ENCODE results near the gene EIF2S1. TPM values are rescaled to one million over a fixed set of nuclear protein-coding genes. Genes with fewer than 3 reads are reported as not detected.
A peak's percentile ranks its signal among the peaks of the same experiment; 100 is the strongest.

The EIF2S1 gene
- total and polyA plus RNA-seq, 2 of the 13 experiments (the other 11 are each of a cell fraction or from before 2014, with no cell fraction given): 49.1 to 246 TPM

DNA sequence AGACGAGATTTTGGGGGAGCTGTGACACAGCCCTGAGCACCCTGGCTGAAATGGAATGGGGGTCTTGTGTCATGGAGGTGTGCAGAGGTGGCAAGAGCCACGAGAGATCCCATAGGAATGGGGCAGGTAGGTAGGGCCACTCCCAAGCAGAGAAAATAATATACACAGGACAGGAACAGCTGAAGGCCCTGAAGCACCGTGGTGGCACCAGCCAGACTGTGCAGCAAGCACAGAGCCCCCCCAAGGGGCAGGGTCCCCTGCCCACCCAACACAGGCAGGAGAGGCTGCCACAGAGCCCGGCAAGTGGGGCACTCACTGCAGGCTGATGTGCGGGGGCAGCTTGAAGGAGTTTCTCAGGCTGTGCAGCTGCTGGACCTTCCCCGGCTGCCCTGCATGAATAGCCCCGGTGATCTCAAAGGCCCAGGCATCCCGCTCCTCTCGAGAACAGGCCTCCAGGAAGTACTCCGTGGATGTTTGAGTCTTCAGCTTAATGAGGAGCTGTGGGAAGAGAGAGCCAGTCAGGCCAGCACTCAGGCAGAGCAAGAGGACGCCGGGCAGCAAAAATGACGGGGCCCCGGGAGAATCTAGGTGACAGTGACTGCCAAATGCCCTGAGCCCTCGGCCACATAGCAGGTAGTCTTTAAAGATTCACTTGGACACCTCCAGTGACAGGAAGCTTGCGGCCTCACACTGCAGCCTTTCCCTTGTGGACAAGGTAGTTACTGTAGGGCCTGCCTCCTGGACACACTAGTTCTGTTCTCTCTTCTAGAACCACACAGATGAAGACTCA is 35.2 kb downstream of the EIF2S1 start:
- H3K4me1 ChIP-seq (ENCODE audit: insufficient read depth, low read length): peaks cover 47% of the 10 kb centered on the region
- peak; percentile 63 for ATAC-seq
- intact Hi-C loops (cut with micrococcal nuclease; ENCODE audit: unreplicated experiment) (no loop called here), in situ Hi-C loops (cut with HindIII; ENCODE audit: extremely low pct_ligation_motif_present, low pct_unique_long_range_greater_than_20kb) (no loop called here)
- no peaks in the 10 kb centered on the region for H3K79me2 ChIP-seq (ENCODE audit: insufficient read depth, low read length)
- no peak overlapping the region for H2AFZ ChIP-seq (ENCODE audit: low read length)
- WGBS (ENCODE audit: low lambda C conversion rate): 53% methylated on average over 10 of the region's 16 CpGs
- no TSS peak for BruUV-seq (replicated peaks)
- no peak overlapping the region for H3K9ac ChIP-seq (ENCODE audit: insufficient read depth, low read depth, low read length)
- ChIA-PET CTCF (ENCODE audit: low intra/inter-chr PET ratio, low total read pairs) (no interaction called here), POLR2A (no interaction called here)
- H3K27ac ChIP-seq (ENCODE audit: extremely low read length, insufficient read depth, low read length): no peak overlapping the region
- peak overlapping the region in 1 of 3 experiments; percentile 3; a peak in 1 of 6 replicates for H3K4me3 ChIP-seq (replicated peaks in 1 of 3; ENCODE audit: insufficient read depth in 1 of 3, low read depth in 2 of 3, low read length in 3 of 3)
- no peak for DNase-seq (ENCODE audit: low spot score)
- H3K9me3 ChIP-seq (ENCODE audit: low read length): no peaks in the 10 kb centered on the region
- no peaks in the 10 kb centered on the region for H3K36me3 ChIP-seq (replicated peaks in 1 of 2; ENCODE audit: control insufficient read depth in 1 of 2, insufficient read depth in 2 of 2, low read length in 2 of 2)
- no peaks in the 10 kb centered on the region; a peak in 2 of 5 replicates for H3K27me3 ChIP-seq (ENCODE audit: control insufficient read depth in 1 of 2, insufficient read depth in 2 of 2, low read length in 2 of 2)
- peak overlapping the region; percentile 21; the same call in 1 of the 2 replicates for H3K4me2 ChIP-seq (ENCODE audit: low read depth, low read length)
- FAIRE-seq: no peak
- TF ChIP-seq, protein P1, sequence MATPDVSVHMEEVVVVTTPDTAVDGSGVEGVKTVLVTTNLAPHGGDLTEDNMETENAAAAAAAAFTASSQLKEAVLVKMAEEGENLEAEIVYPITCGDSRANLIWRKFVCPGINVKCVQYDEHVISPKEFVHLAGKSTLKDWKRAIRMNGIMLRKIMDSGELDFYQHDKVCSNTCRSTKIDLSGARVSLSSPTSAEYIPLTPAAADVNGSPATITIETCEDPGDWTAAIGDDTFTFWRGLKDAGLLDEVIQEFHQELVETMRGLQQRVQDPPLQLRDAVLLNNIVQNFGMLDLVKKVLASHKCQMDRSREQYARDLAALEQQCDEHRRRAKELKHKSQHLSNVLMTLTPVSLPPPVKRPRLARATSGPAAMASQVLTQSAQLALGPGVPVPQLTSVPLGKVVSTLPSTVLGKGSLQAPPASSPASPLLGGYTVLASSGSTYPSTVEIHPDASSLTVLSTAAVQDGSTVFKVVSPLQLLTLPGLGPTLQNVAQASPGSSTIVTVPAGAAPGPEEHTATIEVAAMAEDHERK (CRISPR knock-in tag; IDR thresholded peaks at IDR 0.05; ENCODE audit: low read depth): no peak
- TF ChIP-seq ZNF296 (CRISPR knock-in tag; conservative IDR thresholded peaks at IDR 0.05): no peak
- no peak for TF ChIP-seq HNRNPUL1 (IDR thresholded peaks at IDR 0.05; ENCODE audit: low read depth, low read length)
- no peak for TF ChIP-seq ZNF781 (CRISPR knock-in tag; IDR thresholded peaks at IDR 0.05; ENCODE audit: borderline replicate concordance, not compliant biosample characterization)
- TF ChIP-seq CHCHD3 (CRISPR knock-in tag; IDR thresholded peaks at IDR 0.05): no peak
- TF ChIP-seq, protein P2, sequence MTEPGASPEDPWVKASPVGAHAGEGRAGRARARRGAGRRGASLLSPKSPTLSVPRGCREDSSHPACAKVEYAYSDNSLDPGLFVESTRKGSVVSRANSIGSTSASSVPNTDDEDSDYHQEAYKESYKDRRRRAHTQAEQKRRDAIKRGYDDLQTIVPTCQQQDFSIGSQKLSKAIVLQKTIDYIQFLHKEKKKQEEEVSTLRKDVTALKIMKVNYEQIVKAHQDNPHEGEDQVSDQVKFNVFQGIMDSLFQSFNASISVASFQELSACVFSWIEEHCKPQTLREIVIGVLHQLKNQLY (CRISPR knock-in tag; IDR thresholded peaks at IDR 0.05): no peak
- no peak for TF ChIP-seq ZNF263 (CRISPR knock-in tag; IDR thresholded peaks at IDR 0.05)
- TF ChIP-seq, protein P3, sequence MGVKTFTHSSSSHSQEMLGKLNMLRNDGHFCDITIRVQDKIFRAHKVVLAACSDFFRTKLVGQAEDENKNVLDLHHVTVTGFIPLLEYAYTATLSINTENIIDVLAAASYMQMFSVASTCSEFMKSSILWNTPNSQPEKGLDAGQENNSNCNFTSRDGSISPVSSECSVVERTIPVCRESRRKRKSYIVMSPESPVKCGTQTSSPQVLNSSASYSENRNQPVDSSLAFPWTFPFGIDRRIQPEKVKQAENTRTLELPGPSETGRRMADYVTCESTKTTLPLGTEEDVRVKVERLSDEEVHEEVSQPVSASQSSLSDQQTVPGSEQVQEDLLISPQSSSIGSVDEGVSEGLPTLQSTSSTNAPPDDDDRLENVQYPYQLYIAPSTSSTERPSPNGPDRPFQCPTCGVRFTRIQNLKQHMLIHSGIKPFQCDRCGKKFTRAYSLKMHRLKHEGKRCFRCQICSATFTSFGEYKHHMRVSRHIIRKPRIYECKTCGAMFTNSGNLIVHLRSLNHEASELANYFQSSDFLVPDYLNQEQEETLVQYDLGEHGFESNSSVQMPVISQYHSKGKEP (CRISPR knock-in tag; IDR thresholded peaks at IDR 0.05): no peak
- no peak for TF ChIP-seq TBX3 (IDR thresholded peaks at IDR 0.05; ENCODE audit: borderline replicate concordance)
- TF ChIP-seq ONECUT2 (CRISPR knock-in tag; IDR thresholded peaks at IDR 0.05): no peak
- TF ChIP-seq, protein P4, sequence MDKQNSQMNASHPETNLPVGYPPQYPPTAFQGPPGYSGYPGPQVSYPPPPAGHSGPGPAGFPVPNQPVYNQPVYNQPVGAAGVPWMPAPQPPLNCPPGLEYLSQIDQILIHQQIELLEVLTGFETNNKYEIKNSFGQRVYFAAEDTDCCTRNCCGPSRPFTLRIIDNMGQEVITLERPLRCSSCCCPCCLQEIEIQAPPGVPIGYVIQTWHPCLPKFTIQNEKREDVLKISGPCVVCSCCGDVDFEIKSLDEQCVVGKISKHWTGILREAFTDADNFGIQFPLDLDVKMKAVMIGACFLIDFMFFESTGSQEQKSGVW (CRISPR knock-in tag; IDR thresholded peaks at IDR 0.05; ENCODE audit: borderline replicate concordance): no peak
- no peak for TF ChIP-seq ZNF468 (CRISPR knock-in tag; IDR thresholded peaks at IDR 0.05)
- TF ChIP-seq ZNF354B (CRISPR knock-in tag; IDR thresholded peaks at IDR 0.05): no peak
- TF ChIP-seq, protein P5, sequence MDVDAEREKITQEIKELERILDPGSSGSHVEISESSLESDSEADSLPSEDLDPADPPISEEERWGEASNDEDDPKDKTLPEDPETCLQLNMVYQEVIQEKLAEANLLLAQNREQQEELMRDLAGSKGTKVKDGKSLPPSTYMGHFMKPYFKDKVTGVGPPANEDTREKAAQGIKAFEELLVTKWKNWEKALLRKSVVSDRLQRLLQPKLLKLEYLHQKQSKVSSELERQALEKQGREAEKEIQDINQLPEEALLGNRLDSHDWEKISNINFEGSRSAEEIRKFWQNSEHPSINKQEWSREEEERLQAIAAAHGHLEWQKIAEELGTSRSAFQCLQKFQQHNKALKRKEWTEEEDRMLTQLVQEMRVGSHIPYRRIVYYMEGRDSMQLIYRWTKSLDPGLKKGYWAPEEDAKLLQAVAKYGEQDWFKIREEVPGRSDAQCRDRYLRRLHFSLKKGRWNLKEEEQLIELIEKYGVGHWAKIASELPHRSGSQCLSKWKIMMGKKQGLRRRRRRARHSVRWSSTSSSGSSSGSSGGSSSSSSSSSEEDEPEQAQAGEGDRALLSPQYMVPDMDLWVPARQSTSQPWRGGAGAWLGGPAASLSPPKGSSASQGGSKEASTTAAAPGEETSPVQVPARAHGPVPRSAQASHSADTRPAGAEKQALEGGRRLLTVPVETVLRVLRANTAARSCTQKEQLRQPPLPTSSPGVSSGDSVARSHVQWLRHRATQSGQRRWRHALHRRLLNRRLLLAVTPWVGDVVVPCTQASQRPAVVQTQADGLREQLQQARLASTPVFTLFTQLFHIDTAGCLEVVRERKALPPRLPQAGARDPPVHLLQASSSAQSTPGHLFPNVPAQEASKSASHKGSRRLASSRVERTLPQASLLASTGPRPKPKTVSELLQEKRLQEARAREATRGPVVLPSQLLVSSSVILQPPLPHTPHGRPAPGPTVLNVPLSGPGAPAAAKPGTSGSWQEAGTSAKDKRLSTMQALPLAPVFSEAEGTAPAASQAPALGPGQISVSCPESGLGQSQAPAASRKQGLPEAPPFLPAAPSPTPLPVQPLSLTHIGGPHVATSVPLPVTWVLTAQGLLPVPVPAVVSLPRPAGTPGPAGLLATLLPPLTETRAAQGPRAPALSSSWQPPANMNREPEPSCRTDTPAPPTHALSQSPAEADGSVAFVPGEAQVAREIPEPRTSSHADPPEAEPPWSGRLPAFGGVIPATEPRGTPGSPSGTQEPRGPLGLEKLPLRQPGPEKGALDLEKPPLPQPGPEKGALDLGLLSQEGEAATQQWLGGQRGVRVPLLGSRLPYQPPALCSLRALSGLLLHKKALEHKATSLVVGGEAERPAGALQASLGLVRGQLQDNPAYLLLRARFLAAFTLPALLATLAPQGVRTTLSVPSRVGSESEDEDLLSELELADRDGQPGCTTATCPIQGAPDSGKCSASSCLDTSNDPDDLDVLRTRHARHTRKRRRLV (CRISPR knock-in tag; IDR thresholded peaks at IDR 0.05): no peak
- H4K20me1 ChIP-seq (ENCODE audit: insufficient read depth, low read length): no peaks in the 10 kb centered on the region
